Activated T-helper 17 cell treated with anti-CD3 and anti-CD28 coated beads, Interleukin-2, amount 50 U/mL, for 72 hours (primary cell): ENCODE results near the gene FAM131A. TPM values are rescaled to one million over a fixed set of nuclear protein-coding genes. Genes with fewer than 3 reads are reported as not detected.

Experiments used
- ATAC-seq: fragments of 150-1000 bp; cut with Tn5 transposase; replicated peaks from 2 replicates; pipeline ENCODE4 v1.10.0; 2021; ENCODE audit warnings: mild to moderate bottlenecking, moderate library complexity
- H3K27ac Mint-ChIP-seq: one replicate; pipeline ENCODE4 v1.8.0; 2022; ENCODE audit warnings: mixed read lengths
- H3K27me3 Mint-ChIP-seq: one replicate; pipeline ENCODE4 v1.8.0; 2022; ENCODE audit warnings: mixed read lengths
- H3K36me3 Mint-ChIP-seq: one replicate; pipeline ENCODE4 v1.8.0; 2022; ENCODE audit warnings: low read depth, mild to moderate bottlenecking, mixed read lengths
- H3K4me1 Mint-ChIP-seq: one replicate; pipeline ENCODE4 v1.8.0; 2022; ENCODE audit warnings: mixed read lengths
- H3K4me3 Mint-ChIP-seq: one replicate; pipeline ENCODE4 v1.8.0; 2022; ENCODE audit warnings: mild to moderate bottlenecking, mixed read lengths
- H3K9me3 Mint-ChIP-seq: one replicate; pipeline ENCODE4 v1.8.0; 2022; ENCODE audit warnings: mixed read lengths
- total RNA-seq, 2 donors: library from RNA; stranded (reverse); gene quantifications; one replicate each; pipeline ENCODE4 v1.2.3, GENCODE V29; 2022

Gene FAM131A
- total RNA-seq, 2 donors from 2014 or later = 2.5 to 6.7 TPM

DNA sequence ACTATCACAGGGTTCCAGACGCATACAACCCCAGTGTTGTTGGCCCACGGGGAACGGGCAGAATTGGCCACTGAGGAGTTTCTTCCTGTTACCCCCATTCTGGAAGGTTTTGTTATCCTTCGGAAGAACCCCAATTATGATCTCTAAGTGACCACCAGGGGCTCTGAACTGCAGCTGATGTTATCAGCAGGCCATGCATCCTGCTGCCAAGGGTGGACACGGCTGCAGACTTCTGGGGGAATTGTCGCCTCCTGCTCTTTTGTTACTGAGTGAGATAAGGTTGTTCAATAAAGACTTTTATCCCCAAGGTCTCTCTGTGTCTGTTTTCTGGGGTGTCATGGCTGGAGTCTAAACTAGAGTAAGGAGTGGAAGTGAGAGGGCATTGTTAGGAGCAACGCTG lies 28.7 kb upstream of the FAM131A start:
- Mint-ChIP-seq H3K4me1 (no peaks in the 10 kb centered on the region), H3K27me3 (no peaks in the 10 kb centered on the region), H3K4me3 (no peak overlapping the region), H3K36me3 (peaks cover 65% of the 10 kb centered on the region), H3K27ac (peak overlapping the region; percentile 63), H3K9me3 (no peaks in the 10 kb centered on the region)
- ATAC-seq = no peak

DNA sequence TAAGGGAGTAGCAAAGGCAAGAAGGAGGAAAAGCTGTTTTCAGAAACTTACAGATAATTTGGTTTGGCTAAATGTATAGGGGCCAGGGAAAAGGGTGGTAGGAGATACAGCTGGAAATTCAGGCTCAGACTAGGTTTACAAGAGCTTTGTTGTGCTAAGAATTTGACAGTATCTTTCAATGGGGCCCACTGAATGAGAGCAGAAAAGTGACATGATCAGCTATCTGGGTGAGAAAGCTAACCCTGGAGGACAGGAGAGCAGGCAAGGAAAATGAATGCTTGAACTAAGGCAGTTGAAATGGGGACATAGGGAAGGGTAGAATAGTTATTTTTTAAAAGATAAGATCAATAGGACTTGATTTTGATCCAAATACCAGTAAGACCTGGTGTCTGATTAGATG lies 25.8 kb upstream of the FAM131A start:
- Mint-ChIP-seq H3K9me3 (no peaks in the 10 kb centered on the region), H3K36me3 (peaks cover 55% of the 10 kb centered on the region), H3K4me1 (peaks cover 5% of the 10 kb centered on the region), H3K4me3 (no peak overlapping the region), H3K27me3 (no peaks in the 10 kb centered on the region), H3K27ac (peak overlapping the region; percentile 9)
- no peak for ATAC-seq

DNA sequence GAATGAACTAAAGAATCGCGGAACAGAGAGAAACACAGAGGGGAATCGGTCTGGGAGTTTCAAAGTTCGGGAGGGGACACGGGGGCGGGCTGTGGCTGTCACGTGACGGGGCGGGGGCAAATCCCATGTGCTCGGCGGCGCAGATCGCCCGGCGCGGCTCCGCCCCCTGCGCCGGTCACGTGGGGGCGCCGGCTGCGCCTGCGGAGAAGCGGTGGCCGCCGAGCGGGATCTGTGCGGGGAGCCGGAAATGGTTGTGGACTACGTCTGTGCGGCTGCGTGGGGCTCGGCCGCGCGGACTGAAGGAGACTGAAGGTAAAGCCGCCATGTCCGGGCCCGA lies 23.1 kb upstream of the FAM131A start, which contains the start of gene EIF4G1:
TSS of gene EIF4G1 (plus strand) at position 244 of the 337 bp plus-strand sequence. CDS start 1,191 bp downstream, outside the sequence.
- Mint-ChIP-seq H3K27ac (peak within 1 kb of the TSS; percentile 85), H3K36me3 (peaks cover 54% of the 10 kb centered on the region), H3K27me3 (no peaks in the 10 kb centered on the region), H3K4me3 (peak within 1 kb of the TSS; percentile 80), H3K9me3 (no peaks in the 10 kb centered on the region), H3K4me1 (peaks cover 22% of the 10 kb centered on the region)
- peak; percentile 95 for ATAC-seq

DNA sequence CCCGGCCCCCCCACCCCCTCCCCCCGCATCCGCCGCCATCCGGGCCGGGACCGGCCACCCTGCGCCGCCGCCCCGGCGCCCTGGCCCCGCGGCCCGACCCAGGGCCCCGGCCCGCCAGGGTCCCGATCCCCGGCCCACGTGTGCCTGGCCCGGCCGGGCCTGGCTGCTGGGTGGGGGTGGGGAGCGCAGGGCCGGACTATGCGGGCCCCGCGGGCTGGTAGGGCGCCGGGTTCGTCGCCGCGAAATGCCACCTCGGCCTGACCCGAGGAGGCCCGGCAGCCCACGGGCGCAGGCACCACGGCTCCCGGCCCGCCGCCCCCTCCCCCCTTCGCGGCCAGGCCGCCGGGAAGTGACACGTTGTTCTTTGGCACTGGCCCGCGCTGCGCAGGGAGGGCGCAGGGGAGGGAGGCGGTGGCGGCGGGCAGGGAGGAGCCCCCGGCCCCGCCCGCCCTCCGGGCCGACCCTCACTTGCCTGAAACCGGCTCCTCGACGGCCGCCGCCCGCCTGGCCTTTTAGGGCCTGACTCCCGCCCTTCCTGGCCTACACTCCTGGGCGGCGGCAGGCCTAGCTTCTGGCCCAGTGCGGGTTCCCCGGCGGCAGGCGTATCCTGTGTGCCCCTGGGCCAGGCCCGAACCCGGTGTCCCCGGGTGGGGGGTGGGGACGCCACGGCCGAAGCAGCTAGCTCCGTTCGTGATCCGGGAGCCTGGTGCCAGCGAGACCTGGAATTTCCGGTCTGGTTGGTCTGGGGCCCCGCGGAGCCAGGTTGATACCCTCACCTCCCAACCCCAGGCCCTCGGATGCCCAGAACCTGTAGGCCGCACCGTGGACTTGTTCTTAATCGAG lies 22.5 kb upstream of the FAM131A start:
- H3K9me3 Mint-ChIP-seq = no peaks in the 10 kb centered on the region
- peaks cover 27% of the 10 kb centered on the region for H3K4me1 Mint-ChIP-seq
- H3K4me3 Mint-ChIP-seq = peak overlapping the region; percentile 80
- peak overlapping the region; percentile 85 for H3K27ac Mint-ChIP-seq
- peak; percentile 48 for ATAC-seq
- no peaks in the 10 kb centered on the region for H3K27me3 Mint-ChIP-seq
- H3K36me3 Mint-ChIP-seq = peaks cover 54% of the 10 kb centered on the region

DNA sequence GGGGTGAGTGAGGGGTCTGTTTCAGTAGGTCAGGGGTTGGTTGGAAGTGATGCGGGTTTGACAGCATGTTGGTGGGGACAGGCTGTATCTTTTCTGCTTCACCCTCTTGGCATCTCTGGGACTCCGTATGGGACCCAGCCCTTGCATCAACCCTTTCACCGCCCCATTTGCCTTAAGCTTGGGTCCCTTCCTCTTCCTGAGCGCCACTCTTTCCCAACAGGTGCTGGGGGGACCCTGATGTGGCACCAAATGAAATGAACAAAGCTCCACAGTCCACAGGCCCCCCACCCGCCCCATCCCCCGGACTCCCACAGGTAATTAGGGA lies 21.9 kb upstream of the FAM131A start:
- Mint-ChIP-seq H3K36me3 (peaks cover 57% of the 10 kb centered on the region), H3K27me3 (no peaks in the 10 kb centered on the region), H3K9me3 (no peaks in the 10 kb centered on the region), H3K4me1 (peaks cover 27% of the 10 kb centered on the region), H3K4me3 (peak overlapping the region; percentile 80), H3K27ac (peak overlapping the region; percentile 85)
- ATAC-seq = no peak

DNA sequence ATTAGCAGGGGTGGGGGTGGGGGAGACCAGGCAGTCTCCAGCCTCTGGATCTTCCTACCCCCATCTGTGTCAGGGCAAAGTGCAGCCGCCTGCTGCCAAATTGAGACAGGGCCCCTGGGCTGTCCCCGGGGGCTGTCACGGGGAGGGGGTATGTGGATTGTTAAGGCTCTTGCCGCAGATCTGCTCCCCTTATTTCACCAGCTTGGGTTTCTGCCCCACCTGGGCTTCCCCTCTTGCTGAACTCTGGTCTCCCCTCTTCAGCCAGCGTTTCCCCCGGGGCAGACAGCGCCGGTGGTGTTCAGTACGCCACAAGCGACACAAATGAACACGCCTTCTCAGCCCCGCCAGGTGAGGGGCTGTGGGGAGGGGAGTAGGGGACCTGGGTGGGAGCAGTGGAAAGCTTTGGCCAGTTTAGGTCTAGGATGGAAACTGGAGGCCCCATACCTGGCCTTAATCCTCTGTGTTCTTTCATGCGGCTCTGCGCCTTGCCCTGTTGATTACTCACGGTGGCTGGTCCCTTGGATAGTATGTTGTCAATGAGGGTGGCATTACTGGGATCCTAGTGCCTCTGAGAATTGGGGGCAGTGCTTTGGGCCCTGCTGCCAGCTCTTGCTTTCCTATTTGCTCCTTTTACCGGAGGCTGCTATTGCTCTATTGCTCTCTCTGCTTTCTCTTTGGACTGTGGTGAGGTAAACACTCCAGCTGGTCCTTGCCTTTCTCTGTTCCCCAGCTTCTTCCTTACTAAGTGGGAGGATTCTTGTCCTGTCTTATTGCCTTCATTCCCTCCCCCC lies 21.3 kb upstream of the FAM131A start:
- Mint-ChIP-seq H3K4me3 (peak overlapping the region; percentile 80), H3K9me3 (no peaks in the 10 kb centered on the region), H3K27me3 (no peaks in the 10 kb centered on the region), H3K4me1 (peaks cover 27% of the 10 kb centered on the region), H3K36me3 (peaks cover 63% of the 10 kb centered on the region), H3K27ac (peak overlapping the region; percentile 85)
- ATAC-seq = no peak

DNA sequence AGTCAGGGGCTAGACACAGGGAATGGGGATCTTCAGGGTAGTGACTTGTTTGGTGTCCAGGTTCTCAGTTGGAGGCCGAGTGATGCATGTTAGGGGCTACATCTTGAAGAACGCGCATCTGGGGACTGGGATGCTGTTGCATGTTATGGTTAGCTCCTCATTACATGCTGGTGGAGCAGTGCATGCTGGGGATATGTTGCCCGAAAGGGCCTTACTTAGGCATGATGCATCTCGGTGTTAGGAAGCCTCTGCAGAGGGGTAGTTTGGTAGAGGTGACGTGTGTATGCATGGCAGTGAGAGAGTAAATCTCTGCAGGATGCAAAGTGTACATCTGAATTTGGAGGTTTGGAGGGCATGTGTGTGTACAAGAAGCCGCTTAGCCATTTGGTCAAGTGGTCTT lies 20.6 kb upstream of the FAM131A start:
- Mint-ChIP-seq H3K4me3 (peak overlapping the region; percentile 80), H3K4me1 (peaks cover 27% of the 10 kb centered on the region), H3K27me3 (no peaks in the 10 kb centered on the region), H3K27ac (peak overlapping the region; percentile 85), H3K9me3 (no peaks in the 10 kb centered on the region), H3K36me3 (peaks cover 70% of the 10 kb centered on the region)
- ATAC-seq = no peak

DNA sequence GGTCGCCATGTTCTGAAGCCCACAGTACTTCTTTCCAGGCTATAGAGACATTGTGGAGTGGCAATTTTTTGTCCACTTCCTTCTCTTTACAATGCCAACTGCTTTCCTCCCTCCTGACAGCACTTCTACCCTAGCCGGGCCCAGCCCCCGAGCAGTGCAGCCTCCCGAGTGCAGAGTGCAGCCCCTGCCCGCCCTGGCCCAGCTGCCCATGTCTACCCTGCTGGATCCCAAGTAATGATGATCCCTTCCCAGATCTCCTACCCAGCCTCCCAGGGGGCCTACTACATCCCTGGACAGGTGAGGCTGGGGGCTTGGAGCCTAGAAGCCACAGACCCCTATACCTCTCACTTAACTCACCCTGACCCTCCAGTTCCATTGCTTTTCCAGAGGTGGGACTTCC lies 20.2 kb upstream of the FAM131A start:
- H3K9me3 Mint-ChIP-seq = no peaks in the 10 kb centered on the region
- H3K4me3 Mint-ChIP-seq = peak overlapping the region; percentile 80
- H3K4me1 Mint-ChIP-seq = peaks cover 27% of the 10 kb centered on the region
- peak overlapping the region; percentile 85 for H3K27ac Mint-ChIP-seq
- no peak for ATAC-seq
- H3K36me3 Mint-ChIP-seq = peaks cover 74% of the 10 kb centered on the region
- no peaks in the 10 kb centered on the region for H3K27me3 Mint-ChIP-seq

DNA sequence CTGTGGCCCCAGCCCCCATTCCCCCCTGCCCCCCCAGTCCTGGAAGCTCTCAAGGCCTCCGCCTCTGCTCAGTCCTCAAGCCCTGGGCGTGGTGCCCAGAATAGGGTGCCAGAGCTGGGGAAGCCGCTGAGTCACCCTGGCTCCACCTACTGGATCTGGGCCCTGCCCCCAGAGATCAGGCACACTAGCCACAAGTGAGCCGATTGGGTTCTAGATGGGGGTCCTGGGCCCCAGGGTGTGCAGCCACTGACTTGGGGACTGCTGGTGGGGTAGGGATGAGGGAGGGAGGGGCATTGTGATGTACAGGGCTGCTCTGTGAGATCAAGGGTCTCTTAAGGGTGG lies 17.3 kb upstream of the FAM131A start:
- H3K4me3 Mint-ChIP-seq = no peak overlapping the region
- H3K27ac Mint-ChIP-seq = peak overlapping the region; percentile 20
- no peaks in the 10 kb centered on the region for H3K9me3 Mint-ChIP-seq
- H3K27me3 Mint-ChIP-seq = no peaks in the 10 kb centered on the region
- peaks cover 97% of the 10 kb centered on the region for H3K36me3 Mint-ChIP-seq
- H3K4me1 Mint-ChIP-seq = peaks cover 38% of the 10 kb centered on the region
- ATAC-seq = peak; percentile 68

DNA sequence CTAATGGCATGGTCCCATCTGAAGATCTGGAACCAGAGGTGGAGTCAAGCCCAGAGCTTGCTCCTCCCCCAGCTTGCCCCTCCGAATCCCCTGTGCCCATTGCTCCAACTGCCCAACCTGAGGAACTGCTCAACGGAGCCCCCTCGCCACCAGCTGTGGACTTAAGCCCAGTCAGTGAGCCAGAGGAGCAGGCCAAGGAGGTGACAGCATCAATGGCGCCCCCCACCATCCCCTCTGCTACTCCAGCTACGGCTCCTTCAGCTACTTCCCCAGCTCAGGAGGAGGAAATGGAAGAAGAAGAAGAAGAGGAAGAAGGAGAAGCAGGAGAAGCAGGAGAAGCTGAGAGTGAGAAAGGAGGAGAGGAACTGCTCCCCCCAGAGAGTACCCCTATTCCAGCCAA lies 15.7 kb upstream of the FAM131A start:
- peak overlapping the region; percentile 20 for H3K27ac Mint-ChIP-seq
- no peaks in the 10 kb centered on the region for H3K27me3 Mint-ChIP-seq
- no peak overlapping the region for H3K4me3 Mint-ChIP-seq
- ATAC-seq = no peak
- H3K36me3 Mint-ChIP-seq = peaks cover 99% of the 10 kb centered on the region
- peaks cover 42% of the 10 kb centered on the region for H3K4me1 Mint-ChIP-seq
- no peaks in the 10 kb centered on the region for H3K9me3 Mint-ChIP-seq

DNA sequence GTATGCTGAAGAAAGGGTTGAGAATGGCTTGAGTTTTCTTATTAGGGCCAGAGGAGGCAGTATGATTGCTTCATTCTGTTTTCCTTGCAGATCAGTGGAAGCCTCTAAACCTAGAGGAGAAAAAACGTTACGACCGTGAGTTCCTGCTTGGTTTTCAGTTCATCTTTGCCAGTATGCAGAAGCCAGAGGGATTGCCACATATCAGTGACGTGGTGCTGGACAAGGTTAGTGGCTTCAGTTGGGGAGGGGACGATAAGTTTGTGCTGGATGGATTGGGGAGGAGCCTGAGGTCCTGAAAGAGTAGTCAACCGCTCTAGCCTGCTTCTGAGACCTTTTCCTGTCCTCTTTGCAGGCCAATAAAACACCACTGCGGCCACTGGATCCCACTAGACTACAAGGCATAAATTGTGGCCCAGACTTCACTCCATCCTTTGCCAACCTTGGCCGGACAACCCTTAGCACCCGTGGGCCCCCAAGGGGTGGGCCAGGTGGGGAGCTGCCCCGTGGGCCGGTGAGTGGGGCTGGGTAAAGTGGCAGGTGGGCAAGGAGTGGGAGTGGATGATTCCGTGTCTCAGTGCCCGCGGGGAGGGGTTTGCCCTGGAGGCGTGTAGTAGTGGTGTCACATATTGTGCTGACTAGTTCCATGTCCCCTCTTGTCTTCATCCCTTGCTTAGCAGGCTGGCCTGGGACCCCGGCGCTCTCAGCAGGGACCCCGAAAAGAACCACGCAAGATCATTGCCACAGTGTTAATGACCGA lies 14.5 kb upstream of the FAM131A start:
- Mint-ChIP-seq H3K4me3 (no peak overlapping the region), H3K27ac (peak overlapping the region; percentile 75), H3K4me1 (peaks cover 31% of the 10 kb centered on the region), H3K27me3 (no peaks in the 10 kb centered on the region), H3K36me3 (peaks cover 99% of the 10 kb centered on the region), H3K9me3 (no peaks in the 10 kb centered on the region)
- ATAC-seq = no peak

DNA sequence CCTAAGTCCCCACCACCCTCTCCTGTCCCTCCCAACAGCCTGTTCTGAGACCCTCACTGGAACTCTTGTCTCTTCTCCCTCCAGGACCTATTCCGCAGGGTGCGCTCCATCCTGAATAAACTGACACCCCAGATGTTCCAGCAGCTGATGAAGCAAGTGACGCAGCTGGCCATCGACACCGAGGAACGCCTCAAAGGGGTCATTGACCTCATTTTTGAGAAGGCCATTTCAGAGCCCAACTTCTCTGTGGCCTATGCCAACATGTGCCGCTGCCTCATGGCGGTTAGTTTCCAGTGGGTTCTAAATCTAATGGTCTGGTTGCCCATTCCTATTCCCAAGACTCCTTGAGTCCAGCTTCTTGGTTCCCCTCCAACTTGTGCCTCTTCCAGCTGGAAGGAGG lies 13.7 kb upstream of the FAM131A start:
- H3K27ac Mint-ChIP-seq = no peak overlapping the region

DNA sequence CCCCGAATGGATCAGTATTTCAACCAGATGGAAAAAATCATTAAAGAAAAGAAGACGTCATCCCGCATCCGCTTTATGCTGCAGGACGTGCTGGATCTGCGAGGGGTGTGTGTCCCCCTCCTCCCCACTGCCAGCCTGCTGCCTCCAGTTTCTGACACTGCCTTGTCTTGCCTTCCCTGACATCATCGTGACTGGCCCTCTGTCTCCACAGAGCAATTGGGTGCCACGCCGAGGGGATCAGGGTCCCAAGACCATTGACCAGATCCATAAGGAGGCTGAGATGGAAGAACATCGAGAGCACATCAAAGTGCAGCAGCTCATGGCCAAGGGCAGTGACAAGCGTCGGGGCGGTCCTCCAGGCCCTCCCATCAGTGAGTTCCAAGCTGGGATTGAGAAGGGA lies 12.1 kb upstream of the FAM131A start:
- ATAC-seq = no peak
- Mint-ChIP-seq H3K4me3 (no peak overlapping the region), H3K36me3 (peaks cover 100% of the 10 kb centered on the region), H3K9me3 (no peaks in the 10 kb centered on the region), H3K27me3 (no peaks in the 10 kb centered on the region), H3K27ac (peak overlapping the region; percentile 84), H3K4me1 (peaks cover 28% of the 10 kb centered on the region)

More for the DNA sequence above, 13.7 kb upstream of the FAM131A start:
- ATAC-seq = no peak
- Mint-ChIP-seq H3K36me3 (peaks cover 100% of the 10 kb centered on the region), H3K27me3 (no peaks in the 10 kb centered on the region), H3K4me3 (no peak overlapping the region), H3K4me1 (peaks cover 33% of the 10 kb centered on the region), H3K9me3 (no peaks in the 10 kb centered on the region)

DNA sequence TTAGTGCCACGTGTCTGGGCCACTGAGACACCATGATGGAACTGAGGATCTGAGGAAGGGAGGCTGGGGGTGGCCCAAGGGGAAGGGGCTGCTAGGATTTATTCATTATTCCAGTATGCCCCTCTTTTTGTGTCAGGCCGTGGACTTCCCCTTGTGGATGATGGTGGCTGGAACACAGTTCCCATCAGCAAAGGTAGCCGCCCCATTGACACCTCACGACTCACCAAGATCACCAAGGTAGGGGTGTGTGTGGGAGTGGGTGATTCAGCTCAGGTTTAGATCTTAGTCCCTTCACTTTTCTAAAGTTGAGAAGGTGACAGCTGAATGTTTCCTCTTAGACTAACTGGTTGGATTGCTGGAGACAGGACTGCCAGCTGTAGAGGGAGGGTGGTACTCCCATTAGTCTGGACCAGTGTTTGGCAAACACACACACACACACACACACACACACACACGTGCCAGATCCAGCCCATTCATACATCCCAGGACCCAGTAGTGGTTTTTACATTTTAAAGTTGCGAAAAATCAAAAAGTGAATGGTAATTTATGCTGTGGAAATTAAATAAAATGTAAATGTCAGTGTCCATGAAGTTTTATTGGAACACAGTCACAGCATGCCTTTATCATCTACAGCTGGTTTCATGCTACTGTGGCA lies 11.6 kb upstream of the FAM131A start:
- Mint-ChIP-seq H3K9me3 (no peaks in the 10 kb centered on the region), H3K27me3 (no peaks in the 10 kb centered on the region), H3K36me3 (peaks cover 100% of the 10 kb centered on the region), H3K4me3 (no peak overlapping the region), H3K4me1 (peaks cover 28% of the 10 kb centered on the region), H3K27ac (peak overlapping the region; percentile 84)
- peak; percentile 97 for ATAC-seq
